Measurements from ENCODE around the gene MIB2. TPM values are rescaled to one million over a fixed set of nuclear protein-coding genes. Genes with fewer than 3 reads are reported as not detected.

MIB2 gene
- total and polyA plus RNA-seq, 10 of the 15 experiments (the other 5 are each of a cell fraction or from before 2014, with no cell fraction given): 0.42 to 26.8 (median 10.9) TPM; not detected in 1

- no peak for TF ChIP-seq TBL1XR1 (IDR thresholded peaks at IDR 0.05; ENCODE audit: low read depth, low read length)
- no peak for TF ChIP-seq SREBF1 (IDR thresholded peaks at IDR 0.05; ENCODE audit: low read length)
- no peak for TF ChIP-seq PBX3 (IDR thresholded peaks at IDR 0.05; ENCODE audit: insufficient replicate concordance, low read depth, low read length)
- no peak for TF ChIP-seq NFYA (IDR thresholded peaks at IDR 0.05; ENCODE audit: borderline replicate concordance, low read depth, low read length)
- no peak for TF ChIP-seq STAT1 (conservative IDR thresholded peaks at IDR 0.05)
- TF ChIP-seq NFYB (IDR thresholded peaks at IDR 0.05; ENCODE audit: insufficient read depth, low read depth, low read length): no peak
- TF ChIP-seq RB1 (IDR thresholded peaks at IDR 0.05; ENCODE audit: borderline replicate concordance): no peak
- TF ChIP-seq HCFC1 (IDR thresholded peaks at IDR 0.05; ENCODE audit: low read length): no peak
- TF ChIP-seq CHD4 (IDR thresholded peaks at IDR 0.05): no peak
Observed at GRCh38 chr1:1616838-1617237, 1.5 kb downstream of the MIB2 start (continued).

GRCh38 chr1:1617516-1617915 lies 2.2 kb downstream of the MIB2 start:
- POLR2A ChIA-PET: interaction anchor here (1.3 kb wide), 1 partner anchor 12 kb away, joined by 4 read pairs; no protein-coding TSS in a partner anchor
- CTCF ChIA-PET: no interaction called here
- no peak overlapping the region for H3K27ac ChIP-seq (ENCODE audit: control insufficient read depth, insufficient read depth)
- RAD21 ChIA-PET (ENCODE audit: unreplicated experiment): no interaction called here
- peaks cover 3% of the 10 kb centered on the region for H3K79me2 ChIP-seq (ENCODE audit: control insufficient read depth, insufficient read depth, low read length)
- H3K9ac ChIP-seq (ENCODE audit: control insufficient read depth, insufficient read depth, low read length): no peak overlapping the region
- no peak overlapping the region for H3K4me2 ChIP-seq (ENCODE audit: control insufficient read depth, insufficient read depth)
- no peaks in the 10 kb centered on the region; a peak in 1 of 4 replicates for H3K27me3 ChIP-seq (replicated peaks in 1 of 2; ENCODE audit: control insufficient read depth in 2 of 2, insufficient read depth in 2 of 2, low read length in 1 of 2)
- no peak for ATAC-seq
- DNase-seq (ENCODE audit: low read depth, low spot score): no peak
- H2AFZ ChIP-seq (ENCODE audit: control insufficient read depth, low read depth, low read length): no peak overlapping the region
- no peak overlapping the region for H3K4me3 ChIP-seq
- in situ Hi-C loops (cut with MboI) (no loop called here), intact Hi-C loops (cut with micrococcal nuclease; ENCODE audit: unreplicated experiment) (loop anchor here (5.0 kb wide), 1 partner anchor 45 kb away; the partner anchor contains the start of gene SSU72)
- FAIRE-seq: no peak
- 87% methylated on average over 11 of the region's 11 CpGs for WGBS (ENCODE audit: insufficient coverage, insufficient replicate concordance, low lambda C conversion rate, missing lambda C conversion rate)
- no peaks in the 10 kb centered on the region for H3K9me3 ChIP-seq (replicated peaks; ENCODE audit: control insufficient read depth, insufficient read depth, low read length)
- H4K20me1 ChIP-seq (ENCODE audit: control insufficient read depth, insufficient read depth): 0 out of 2 replicates have a peak, but pooled peaks cover 3% of the 10 kb centered on the region
- peaks cover 0 to 2% of the 10 kb centered on the region in 2 experiments; a peak in 1 of 4 replicates for H3K36me3 ChIP-seq (ENCODE audit: control insufficient read depth in 2 of 2, insufficient read depth in 2 of 2, low read length in 1 of 2)
- BruUV-seq (replicated peaks): TSS peak; percentile 73
- SMC1A ChIA-PET (ENCODE audit: uncharacterized antibody, unreplicated experiment): interaction anchor here (0.6 to 0.8 kb wide), 2 partner anchors 41 to 159 kb away, joined by 3 read pairs; no protein-coding TSS in a partner anchor
- H3K4me1 ChIP-seq (ENCODE audit: control insufficient read depth, insufficient read depth, low read length): peaks cover 15% of the 10 kb centered on the region
- TF ChIP-seq ZBTB11 (CRISPR knock-in tag; IDR thresholded peaks at IDR 0.05): no peak
- no peak for TF ChIP-seq BHLHE40 (IDR thresholded peaks at IDR 0.05; ENCODE audit: borderline replicate concordance in 1 of 2, low read depth in 2 of 2, low read length in 1 of 2)
- TF ChIP-seq SIX5 (IDR thresholded peaks at IDR 0.05; ENCODE audit: low read depth, low read length, severe bottlenecking): no peak
- TF ChIP-seq GATAD2B (conservative IDR thresholded peaks at IDR 0.05; ENCODE audit: low read depth): no peak
- no peak for TF ChIP-seq POLR2AphosphoS5 (IDR thresholded peaks at IDR 0.05; ENCODE audit: low read length)
- TF ChIP-seq IRF4 (IDR thresholded peaks at IDR 0.05; ENCODE audit: low read depth, low read length): no peak
- no peak for TF ChIP-seq SREBF2 (IDR thresholded peaks at IDR 0.05; ENCODE audit: low read length)
